H54 (cell line): ENCODE data around the gene FGFR3.

Experiments used
- DNase-seq: peaks from one replicate; pipeline ENCODE4 v3.0.0; 2011; ENCODE audit warnings: low spot score, mixed read lengths; ENCODE audit not compliant: insufficient read length
- FAIRE-seq: peaks from 3 replicates; lab custom pipeline; 2011; peaks lifted over from hg19 to GRCh38; lab: Jason Lieb, UNC
- POLR2A ChIP-seq: IDR thresholded peaks from 2 replicates; pipeline ENCODE4 v1.6.1; 2011; ENCODE audit warnings: low read depth, mild to moderate bottlenecking, low read length

FGFR3 gene

DNA sequence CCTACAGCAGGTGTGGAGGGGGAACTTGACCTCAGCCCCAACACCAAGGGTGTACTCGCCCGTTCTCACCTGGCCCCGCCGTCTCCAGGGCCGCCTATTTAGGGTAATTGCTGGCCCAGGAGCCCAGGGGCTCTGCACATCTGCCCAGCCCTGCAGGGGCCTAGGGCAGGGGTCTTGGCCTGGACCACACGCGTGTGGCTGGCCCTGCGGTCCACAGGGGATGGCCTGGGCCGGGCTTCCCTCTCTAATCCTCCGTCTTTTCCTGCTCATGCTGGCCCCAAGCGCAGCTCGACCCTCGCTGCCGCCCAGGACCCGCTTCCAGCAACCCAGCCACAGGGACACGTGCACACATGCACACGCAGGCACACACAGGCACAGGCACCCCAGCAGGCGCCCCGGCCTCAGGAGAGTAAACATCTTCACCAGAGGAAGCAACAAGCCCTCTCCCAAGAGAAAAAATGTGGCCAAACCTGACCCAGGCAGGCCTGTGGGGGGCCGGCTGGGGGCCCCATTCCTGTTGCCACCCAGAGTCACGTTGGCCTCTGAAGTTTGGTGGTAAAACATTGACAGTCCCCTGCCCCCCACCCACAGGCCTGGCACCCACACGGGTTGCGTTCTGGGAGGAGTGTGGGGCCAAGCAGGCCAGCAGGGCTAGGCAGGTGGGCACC is 24.6 kb upstream of the FGFR3 start:
- FAIRE-seq (no peak), DNase-seq (no peak)
- no peak for TF ChIP-seq POLR2A

DNA sequence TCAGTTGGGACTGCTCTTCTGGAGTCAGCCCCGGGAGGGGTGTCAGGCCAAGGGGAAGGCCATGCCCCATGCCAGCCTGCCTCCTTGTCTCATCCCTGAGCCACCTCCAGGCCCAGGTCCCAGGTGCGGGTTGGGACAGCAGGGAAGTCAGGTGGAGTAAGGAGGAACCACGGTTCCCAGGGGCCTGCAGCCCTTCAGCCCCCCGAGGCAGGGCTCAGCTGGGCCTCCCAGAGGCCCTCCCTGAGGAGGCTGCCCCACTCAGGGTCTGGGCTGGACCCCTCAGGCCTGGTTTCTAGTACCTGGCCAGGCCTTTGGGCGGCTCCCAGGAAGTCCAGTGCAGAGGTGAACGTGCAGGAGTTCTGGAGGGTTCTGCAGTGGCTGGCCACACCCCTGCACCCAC is 23.4 kb upstream of the FGFR3 start:
- no peak for TF ChIP-seq POLR2A
- no peak for FAIRE-seq

DNA sequence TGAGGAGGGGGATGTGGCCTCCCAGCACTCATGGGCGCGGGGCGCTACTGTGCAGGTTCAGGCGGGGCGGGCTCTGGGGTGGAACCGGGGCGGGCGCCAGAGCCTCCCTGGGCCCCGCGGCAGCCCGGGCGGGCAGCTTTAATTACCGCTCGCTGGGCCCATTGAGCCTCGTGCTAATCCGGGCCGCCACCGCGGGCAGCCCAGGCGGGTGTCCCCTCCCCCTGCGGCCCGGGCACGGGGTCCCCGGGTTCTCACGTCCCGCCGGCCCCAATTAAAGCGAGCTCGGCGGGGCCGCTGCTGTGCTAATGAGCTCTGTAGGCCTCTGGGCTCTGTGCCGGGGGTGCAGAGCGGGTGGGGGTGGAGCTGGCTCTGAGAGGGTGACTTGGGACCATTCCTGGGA is 22.8 kb upstream of the FGFR3 start:
- DNase-seq, result no peak
- FAIRE-seq, result no peak
- no peak for TF ChIP-seq POLR2A

More for the DNA sequence above, 23.4 kb upstream of the FGFR3 start:
- no peak for DNase-seq

DNA sequence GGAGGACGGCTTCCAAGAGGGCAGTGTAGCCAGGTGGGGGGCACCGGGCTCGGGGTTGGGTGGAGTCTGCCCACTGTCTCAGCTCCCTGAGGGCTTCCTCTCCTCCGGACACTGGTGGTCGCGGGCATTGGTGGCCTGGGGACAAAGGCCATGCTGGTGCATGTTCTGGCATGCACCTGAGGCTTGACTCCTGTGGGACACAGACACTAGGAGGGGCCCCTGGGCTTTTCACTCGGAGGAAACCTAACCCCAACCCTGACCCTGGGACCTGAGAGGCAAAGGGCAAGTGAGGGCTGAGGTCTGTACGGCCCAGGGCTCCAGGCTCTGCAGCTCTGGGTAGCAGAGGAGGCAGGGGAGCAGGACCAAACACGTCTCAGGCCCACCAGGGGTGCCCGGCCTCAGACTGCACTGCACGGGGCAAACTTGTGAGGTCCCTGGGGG is 22.3 kb upstream of the FGFR3 start:
- FAIRE-seq (no peak), DNase-seq (no peak)
- TF ChIP-seq POLR2A, result no peak

DNA sequence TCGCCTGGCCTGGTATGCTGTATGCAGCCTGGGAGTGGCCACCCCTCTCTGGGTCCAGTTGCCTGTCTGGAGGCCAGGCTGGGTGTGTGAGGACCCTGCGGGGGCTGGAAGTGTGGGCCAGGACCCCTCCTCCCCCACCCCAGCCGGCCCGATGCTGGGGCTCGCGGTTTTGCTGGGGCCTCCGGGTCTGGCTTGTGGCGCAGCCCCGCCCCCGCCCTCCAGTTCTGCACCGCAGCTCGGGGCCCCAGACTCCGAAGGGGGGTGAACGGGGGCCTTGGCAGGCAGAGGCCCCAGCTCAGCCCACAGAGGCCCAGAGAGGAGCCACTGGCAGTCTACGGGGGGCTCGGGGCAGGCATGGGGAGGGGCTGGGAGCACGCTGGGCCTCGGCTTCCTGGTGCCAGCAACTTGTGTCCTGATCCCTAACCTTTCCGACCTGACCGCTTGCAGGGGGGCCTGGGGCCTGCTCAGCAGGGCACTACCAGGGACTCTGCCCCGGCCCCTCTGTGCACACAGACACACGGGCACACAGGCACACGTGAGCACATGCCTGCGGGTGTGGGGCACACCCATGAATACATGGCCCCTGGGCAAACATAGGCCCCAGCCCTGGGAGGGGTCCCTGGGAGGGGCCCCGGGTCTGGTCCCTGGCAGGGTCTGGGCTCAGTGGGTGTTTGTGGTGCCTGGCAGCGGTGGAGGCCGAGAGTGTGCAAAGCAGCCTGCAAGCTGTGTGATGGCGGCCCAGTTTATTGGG is 21.4 kb upstream of the FGFR3 start:
- TF ChIP-seq POLR2A, result no peak
- DNase-seq (no peak), FAIRE-seq (no peak)

DNA sequence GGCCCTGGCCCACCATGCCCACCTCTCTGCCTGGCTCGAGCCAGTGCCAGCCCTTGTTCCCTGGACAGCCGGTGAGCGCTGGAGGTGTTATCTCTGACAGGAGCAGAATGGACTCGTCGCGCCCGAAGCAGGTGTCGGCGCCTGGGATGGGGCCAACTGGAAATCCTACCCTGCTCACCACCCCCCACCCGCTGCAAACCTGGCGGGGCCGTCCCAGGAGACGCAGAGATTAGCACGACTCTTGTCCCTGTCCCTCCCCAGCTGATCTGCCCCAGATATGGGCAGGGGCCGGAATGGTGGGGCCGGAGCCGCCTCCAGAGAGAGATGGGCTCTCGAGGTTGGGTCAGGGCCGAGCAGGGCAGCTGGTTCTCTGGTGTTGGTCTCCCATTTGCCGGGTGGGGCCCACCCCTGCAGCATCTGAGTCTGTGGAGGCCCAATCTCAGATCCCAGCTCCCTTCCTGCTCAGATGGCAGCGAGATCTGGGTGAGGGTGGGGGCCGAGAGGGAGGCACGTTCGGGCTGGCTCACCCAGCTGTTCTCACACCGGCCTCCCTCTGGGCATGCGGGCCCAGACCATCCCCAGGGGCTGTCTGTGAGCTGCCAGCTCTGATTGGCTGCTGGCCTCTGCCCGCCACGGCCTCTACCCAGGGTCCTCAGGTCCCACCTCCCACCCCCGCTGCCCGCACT is 20.1 kb upstream of the FGFR3 start:
- no peak for TF ChIP-seq POLR2A
- FAIRE-seq, result no peak
- no peak for DNase-seq

DNA sequence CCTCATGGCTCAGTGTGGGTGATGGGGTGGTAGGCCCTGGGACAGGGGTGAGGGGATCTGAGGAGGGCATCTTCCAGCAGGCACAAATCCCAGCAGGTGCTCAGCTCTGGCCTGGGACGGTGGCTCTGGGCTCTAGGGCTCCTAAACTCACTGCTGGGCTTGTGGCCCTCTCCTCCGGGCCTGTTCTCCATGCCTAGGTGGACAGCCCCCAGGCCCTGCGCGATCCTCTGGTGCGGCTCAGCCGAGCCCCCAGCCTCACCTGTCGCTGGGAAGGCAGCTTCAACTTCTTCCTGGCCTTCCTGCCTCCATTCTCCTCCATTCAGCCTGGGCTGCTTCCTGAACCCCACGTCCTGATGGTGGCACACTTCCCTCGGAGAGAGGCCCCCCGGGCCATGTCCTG is 19.3 kb upstream of the FGFR3 start:
- FAIRE-seq, result no peak
- no peak for TF ChIP-seq POLR2A
- no peak for DNase-seq

DNA sequence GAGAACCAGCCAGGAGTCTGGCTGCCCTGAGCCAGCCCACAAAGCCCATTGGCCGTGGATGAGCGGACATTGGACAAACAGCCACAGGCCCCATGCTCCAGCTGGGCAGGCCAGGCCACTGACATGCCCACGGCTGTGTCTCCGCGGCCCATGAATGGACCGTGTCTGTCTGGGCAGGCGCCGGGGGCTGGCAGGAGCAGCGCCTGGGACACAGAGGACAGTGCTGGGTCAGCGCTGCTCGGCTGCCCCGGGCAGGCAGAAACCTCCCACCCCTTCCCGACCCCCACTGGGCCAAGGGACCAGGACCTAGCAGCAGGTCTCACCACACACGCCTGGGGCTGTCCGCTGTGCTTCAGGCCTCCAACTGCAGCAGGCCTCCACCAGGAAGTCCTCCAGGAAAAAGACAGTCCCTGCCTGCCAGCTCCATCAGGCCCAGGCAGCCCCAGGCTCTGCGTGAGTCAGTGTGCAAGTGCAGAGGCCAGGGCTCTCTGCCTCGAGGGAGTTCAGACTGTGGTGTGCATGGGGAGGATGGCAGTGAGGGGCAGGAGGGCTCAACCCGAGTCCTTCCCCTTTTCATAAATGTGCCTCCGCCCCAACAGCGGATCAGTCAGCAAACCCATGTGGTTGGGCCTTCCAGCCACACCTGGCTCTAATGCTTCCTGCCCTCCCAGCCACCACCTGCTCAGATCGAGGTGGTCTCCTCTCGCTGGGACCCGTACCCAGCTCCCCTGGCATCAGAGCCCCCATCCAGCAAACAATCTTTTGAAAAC is 17.2 kb upstream of the FGFR3 start:
- peak; percentile 77 for DNase-seq
- no peak for TF ChIP-seq POLR2A
- FAIRE-seq, result no peak

DNA sequence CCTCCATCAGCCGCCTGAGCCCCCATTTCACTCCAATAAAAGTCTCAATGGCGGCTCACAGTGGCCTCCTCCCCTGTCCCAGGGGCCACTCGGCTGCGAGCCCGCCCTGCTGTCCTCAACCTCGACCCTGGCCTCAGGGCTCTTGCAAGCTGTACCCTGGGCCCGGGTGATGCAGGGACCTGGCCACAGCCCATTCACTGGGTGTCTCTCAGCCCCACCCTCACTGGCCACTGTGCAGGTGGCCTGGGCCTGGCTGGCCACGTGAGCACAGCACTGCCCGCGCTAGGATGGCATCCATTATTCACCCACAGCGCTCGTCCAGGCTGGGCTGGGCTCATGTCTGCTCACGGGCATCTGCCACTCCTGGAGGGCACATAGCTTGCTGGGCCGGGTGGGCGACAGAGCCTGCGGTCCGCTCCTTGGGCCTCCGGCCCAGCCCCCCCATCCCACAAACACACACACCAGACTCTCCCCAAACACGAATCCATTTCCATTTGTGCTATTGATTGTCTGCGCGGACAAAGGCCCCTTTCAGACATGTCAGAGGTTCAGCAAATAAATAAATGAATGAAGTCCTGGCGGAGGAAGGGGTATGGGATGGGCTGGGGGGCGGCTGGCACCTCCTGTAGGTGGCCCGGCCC is 16.5 kb upstream of the FGFR3 start:
- no peak for DNase-seq
- no peak for TF ChIP-seq POLR2A
- no peak for FAIRE-seq

DNA sequence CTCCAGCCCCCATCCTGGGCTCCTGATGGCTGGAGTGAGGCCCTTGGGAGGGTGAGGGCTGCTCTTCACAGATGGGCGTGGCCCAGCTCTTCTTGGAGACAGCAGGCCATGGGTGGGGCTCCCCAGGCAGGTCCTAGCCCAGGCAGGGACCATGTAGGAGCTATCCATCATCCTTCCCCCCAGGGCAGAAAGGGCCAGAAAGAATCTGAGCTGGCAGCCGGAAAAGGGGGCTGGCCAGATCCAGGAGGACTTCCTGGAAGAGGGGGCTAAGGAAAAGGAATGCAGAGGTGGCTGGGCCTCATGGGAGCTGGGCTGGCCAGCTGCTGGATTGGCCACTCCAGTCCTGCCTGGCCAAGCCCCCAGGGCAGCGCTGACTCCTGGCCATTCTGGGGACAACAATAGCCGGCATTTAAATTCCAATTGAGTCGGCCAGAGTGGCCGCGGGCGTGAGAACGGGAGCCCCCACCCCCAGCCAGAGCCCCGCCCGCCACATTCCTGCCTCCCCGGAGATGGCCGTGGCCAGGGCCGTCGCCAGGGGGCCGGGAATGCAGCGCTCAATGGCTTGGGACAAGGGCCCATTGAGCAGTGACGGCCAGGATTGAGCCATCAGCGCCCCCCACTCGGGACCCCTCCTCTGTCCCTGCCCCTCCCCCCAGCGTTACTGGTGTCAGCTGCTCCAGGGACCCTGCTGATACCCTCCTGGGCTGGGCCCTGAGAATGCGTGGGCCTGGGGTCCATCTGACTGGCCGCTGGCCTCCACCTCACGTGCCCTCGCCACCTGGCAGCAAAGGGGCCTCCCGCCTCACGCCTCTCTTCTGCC is 15.1 kb upstream of the FGFR3 start:
- TF ChIP-seq POLR2A, result no peak
- peak; percentile 75 for DNase-seq
- no peak for FAIRE-seq

DNA sequence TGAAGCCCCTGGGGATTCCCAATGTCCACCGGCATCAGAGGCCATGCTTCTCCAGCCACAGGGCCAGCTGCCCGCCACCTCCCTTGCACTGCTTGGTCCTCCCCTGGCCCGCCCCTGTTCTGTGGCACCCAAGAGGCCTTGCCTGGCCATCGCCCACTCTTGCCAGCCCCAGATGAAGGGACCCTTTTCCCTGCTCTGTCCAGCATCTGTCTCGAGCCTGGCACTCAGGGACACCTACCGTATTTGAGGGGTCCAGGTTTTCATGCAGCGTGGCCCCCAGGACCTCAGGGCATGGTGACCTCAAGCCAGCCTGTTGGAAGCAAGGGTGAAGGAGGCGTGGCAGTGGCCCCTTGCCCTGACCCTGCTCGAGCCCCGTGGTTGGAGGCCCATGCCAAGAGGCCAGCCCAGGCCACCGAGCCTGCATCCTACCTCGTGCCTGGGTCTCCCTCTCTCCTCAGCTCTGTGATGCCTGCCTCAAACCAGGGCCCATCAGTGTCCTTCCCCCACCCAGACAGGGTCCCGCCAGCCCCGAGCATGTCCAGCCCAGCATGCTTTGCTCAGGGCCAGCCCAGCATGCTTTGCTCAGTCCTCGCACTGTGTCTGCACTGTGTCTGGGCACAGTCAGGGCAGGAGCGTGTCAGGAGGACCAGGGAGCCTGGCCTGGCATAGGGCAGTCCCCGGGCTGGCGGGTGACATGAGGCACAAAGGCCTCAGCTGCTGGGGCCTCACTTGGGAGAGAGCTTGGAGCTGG is 14.3 kb upstream of the FGFR3 start:
- DNase-seq, result no peak
- no peak for FAIRE-seq
- TF ChIP-seq POLR2A, result no peak
